Measurements from ENCODE around the gene FGF14.

Gene FGF14

GRCh38 chr13:102003848-102004570, 397.8 kb downstream of the FGF14 start:
- DNase-seq (ENCODE audit: low read depth, low spot score), result no peak
- Histone ChIP-seq H3K9ac (ENCODE audit: insufficient read length, low read depth) (no peak overlapping the region), H3K27me3 (ENCODE audit: insufficient read depth, insufficient read length) (no peaks in the 10 kb centered on the region), H3K4me3 (ENCODE audit: insufficient read length, low read depth) (no peak overlapping the region), H3K36me3 (ENCODE audit: insufficient read depth, insufficient read length, low read length) (no peaks in the 10 kb centered on the region), H3K9me3 (ENCODE audit: insufficient read depth, low read length) (no peaks in the 10 kb centered on the region), H3K4me1 (ENCODE audit: insufficient read depth, insufficient read length) (no peaks in the 10 kb centered on the region)
- TF ChIP-seq ZNF274 (IDR thresholded peaks at IDR 0.05; ENCODE audit: low read depth, low read length) (no peak), YY1 (IDR thresholded peaks at IDR 0.05; ENCODE audit: insufficient read depth, insufficient read length) (no peak), SUZ12 (IDR thresholded peaks at IDR 0.05; ENCODE audit: extremely low read depth, insufficient read depth, insufficient read length) (no peak)

- no peak overlapping the region for H3K4me3 ChIP-seq (ENCODE audit: insufficient read length, low read depth)
- no peak for TF ChIP-seq ZNF274 (IDR thresholded peaks at IDR 0.05; ENCODE audit: low read depth, low read length)
- TF ChIP-seq YY1 (IDR thresholded peaks at IDR 0.05; ENCODE audit: insufficient read depth, insufficient read length), result no peak
- no peak for TF ChIP-seq SUZ12 (IDR thresholded peaks at IDR 0.05; ENCODE audit: extremely low read depth, insufficient read depth, insufficient read length)
- H3K9ac ChIP-seq (ENCODE audit: insufficient read length, low read depth), result no peak overlapping the region
- no peaks in the 10 kb centered on the region for H3K9me3 ChIP-seq (ENCODE audit: insufficient read depth, low read length)
- H3K4me1 ChIP-seq (ENCODE audit: insufficient read depth, insufficient read length), result no peaks in the 10 kb centered on the region
- no peak for DNase-seq (ENCODE audit: low read depth, low spot score)
- no peaks in the 10 kb centered on the region for H3K27me3 ChIP-seq (ENCODE audit: insufficient read depth, insufficient read length)
- no peaks in the 10 kb centered on the region for H3K36me3 ChIP-seq (ENCODE audit: insufficient read depth, insufficient read length, low read length)
Measured at GRCh38 chr13:102002287-102002686, 399.6 kb downstream of the FGF14 start.

GRCh38 chr13:102000764-102001163, 401.1 kb downstream of the FGF14 start:
- Histone ChIP-seq H3K4me3 (ENCODE audit: insufficient read length, low read depth) (no peak overlapping the region), H3K36me3 (ENCODE audit: insufficient read depth, insufficient read length, low read length) (no peaks in the 10 kb centered on the region), H3K9me3 (ENCODE audit: insufficient read depth, low read length) (no peaks in the 10 kb centered on the region), H3K4me1 (ENCODE audit: insufficient read depth, insufficient read length) (no peaks in the 10 kb centered on the region), H3K9ac (ENCODE audit: insufficient read length, low read depth) (no peak overlapping the region), H3K27me3 (ENCODE audit: insufficient read depth, insufficient read length) (no peaks in the 10 kb centered on the region)
- TF ChIP-seq SUZ12 (IDR thresholded peaks at IDR 0.05; ENCODE audit: extremely low read depth, insufficient read depth, insufficient read length) (no peak), ZNF274 (IDR thresholded peaks at IDR 0.05; ENCODE audit: low read depth, low read length) (no peak), YY1 (IDR thresholded peaks at IDR 0.05; ENCODE audit: insufficient read depth, insufficient read length) (no peak)
- no peak for DNase-seq (ENCODE audit: low read depth, low spot score)

GRCh38 chr13:101998129-101998528, 403.7 kb downstream of the FGF14 start:
- Histone ChIP-seq H3K9ac (ENCODE audit: insufficient read length, low read depth) (no peak overlapping the region), H3K4me1 (ENCODE audit: insufficient read depth, insufficient read length) (no peaks in the 10 kb centered on the region), H3K27me3 (ENCODE audit: insufficient read depth, insufficient read length) (no peaks in the 10 kb centered on the region), H3K36me3 (ENCODE audit: insufficient read depth, insufficient read length, low read length) (no peaks in the 10 kb centered on the region), H3K4me3 (ENCODE audit: insufficient read length, low read depth) (no peak overlapping the region), H3K9me3 (ENCODE audit: insufficient read depth, low read length) (no peaks in the 10 kb centered on the region)
- DNase-seq (ENCODE audit: low read depth, low spot score), result no peak
- no peak for TF ChIP-seq YY1 (IDR thresholded peaks at IDR 0.05; ENCODE audit: insufficient read depth, insufficient read length)
- TF ChIP-seq SUZ12 (IDR thresholded peaks at IDR 0.05; ENCODE audit: extremely low read depth, insufficient read depth, insufficient read length), result no peak
- no peak for TF ChIP-seq ZNF274 (IDR thresholded peaks at IDR 0.05; ENCODE audit: low read depth, low read length)

GRCh38 chr13:101996954-101997353, 404.9 kb downstream of the FGF14 start:
- H3K4me1 ChIP-seq (ENCODE audit: insufficient read depth, insufficient read length), result no peaks in the 10 kb centered on the region
- H3K27me3 ChIP-seq (ENCODE audit: insufficient read depth, insufficient read length), result no peaks in the 10 kb centered on the region
- no peak overlapping the region for H3K9ac ChIP-seq (ENCODE audit: insufficient read length, low read depth)
- TF ChIP-seq SUZ12 (IDR thresholded peaks at IDR 0.05; ENCODE audit: extremely low read depth, insufficient read depth, insufficient read length) (no peak), YY1 (IDR thresholded peaks at IDR 0.05; ENCODE audit: insufficient read depth, insufficient read length) (no peak), ZNF274 (IDR thresholded peaks at IDR 0.05; ENCODE audit: low read depth, low read length) (no peak)
- no peak for DNase-seq (ENCODE audit: low read depth, low spot score)
- no peak overlapping the region for H3K4me3 ChIP-seq (ENCODE audit: insufficient read length, low read depth)
- no peaks in the 10 kb centered on the region for H3K36me3 ChIP-seq (ENCODE audit: insufficient read depth, insufficient read length, low read length)
- H3K9me3 ChIP-seq (ENCODE audit: insufficient read depth, low read length), result no peaks in the 10 kb centered on the region

GRCh38 chr13:101989798-101990350, 412.0 kb downstream of the FGF14 start:
- H3K4me1 ChIP-seq (ENCODE audit: insufficient read depth, insufficient read length), result no peaks in the 10 kb centered on the region
- H3K4me3 ChIP-seq (ENCODE audit: insufficient read length, low read depth), result no peak overlapping the region
- no peak for DNase-seq (ENCODE audit: low read depth, low spot score)
- H3K36me3 ChIP-seq (ENCODE audit: insufficient read depth, insufficient read length, low read length), result no peaks in the 10 kb centered on the region
- no peak for TF ChIP-seq ZNF274 (IDR thresholded peaks at IDR 0.05; ENCODE audit: low read depth, low read length)
- no peak for TF ChIP-seq YY1 (IDR thresholded peaks at IDR 0.05; ENCODE audit: insufficient read depth, insufficient read length)
- TF ChIP-seq SUZ12 (IDR thresholded peaks at IDR 0.05; ENCODE audit: extremely low read depth, insufficient read depth, insufficient read length), result no peak
- H3K9ac ChIP-seq (ENCODE audit: insufficient read length, low read depth), result no peak overlapping the region
- no peaks in the 10 kb centered on the region for H3K27me3 ChIP-seq (ENCODE audit: insufficient read depth, insufficient read length)
- no peaks in the 10 kb centered on the region for H3K9me3 ChIP-seq (ENCODE audit: insufficient read depth, low read length)

- no peak overlapping the region for H3K4me3 ChIP-seq (ENCODE audit: insufficient read length, low read depth)
- H3K4me1 ChIP-seq (ENCODE audit: insufficient read depth, insufficient read length), result no peaks in the 10 kb centered on the region
- DNase-seq (ENCODE audit: low read depth, low spot score), result no peak
- H3K27me3 ChIP-seq (ENCODE audit: insufficient read depth, insufficient read length), result no peaks in the 10 kb centered on the region
- H3K9ac ChIP-seq (ENCODE audit: insufficient read length, low read depth), result no peak overlapping the region
- H3K36me3 ChIP-seq (ENCODE audit: insufficient read depth, insufficient read length, low read length), result no peaks in the 10 kb centered on the region
- TF ChIP-seq ZNF274 (IDR thresholded peaks at IDR 0.05; ENCODE audit: low read depth, low read length) (no peak), YY1 (IDR thresholded peaks at IDR 0.05; ENCODE audit: insufficient read depth, insufficient read length) (no peak), SUZ12 (IDR thresholded peaks at IDR 0.05; ENCODE audit: extremely low read depth, insufficient read depth, insufficient read length) (no peak)
- no peaks in the 10 kb centered on the region for H3K9me3 ChIP-seq (ENCODE audit: insufficient read depth, low read length)
Measured at GRCh38 chr13:101988140-101988539, 413.7 kb downstream of the FGF14 start.
